Neural crest cell (in vitro differentiated cells): Measurements from ENCODE around the gene ABHD2. TPM values are rescaled to one million over a fixed set of nuclear protein-coding genes. Genes with fewer than 3 reads are reported as not detected.

Experiments
- DNase-seq: peaks from one replicate; pipeline ENCODE4 v3.0.0; 2021; ENCODE audit warnings: low read depth, mixed read lengths, low spot score
- H3K27ac Mint-ChIP-seq: one replicate; pipeline ENCODE4 v1.8.0; 2021; ENCODE audit warnings: mild to moderate bottlenecking, mixed read lengths; ENCODE audit not compliant: unreplicated experiment
- H3K27me3 Mint-ChIP-seq: 2 replicates; pipeline ENCODE4 v1.8.0; 2021; ENCODE audit warnings: low read depth, mild to moderate bottlenecking, mixed read lengths
- H3K36me3 Mint-ChIP-seq: 2 replicates; pipeline ENCODE4 v1.8.0; 2021; ENCODE audit warnings: low read depth, mild to moderate bottlenecking, mixed read lengths
- H3K4me1 Mint-ChIP-seq: 2 replicates; pipeline ENCODE4 v1.8.0; 2021; ENCODE audit warnings: mixed read lengths
- H3K4me3 Mint-ChIP-seq: one replicate; pipeline ENCODE4 v1.8.0; 2021; ENCODE audit warnings: mild to moderate bottlenecking, mixed read lengths
- H3K9me3 Mint-ChIP-seq: 2 replicates; pipeline ENCODE4 v1.8.0; 2021; ENCODE audit warnings: mixed read lengths
- total RNA-seq: library from RNA; stranded (reverse); gene quantifications from 2 replicates; pipeline ENCODE4 v1.2.1, GENCODE V29; 2021
- TF ChIP-seq, protein P1 (sequence below): fragments of 200-600 bp; sonication (generic); conservative IDR thresholded peaks from 2 replicates; pipeline ENCODE4 v1.5.0; 2021; ENCODE audit warnings: antibody characterized with exemption, mild to moderate bottlenecking

Gene ABHD2
- total RNA-seq, 1 donor from 2014 or later: 31.0 TPM

- Mint-ChIP-seq H3K36me3 (peaks cover 3% of the 10 kb centered on the region), H3K9me3 (no peaks in the 10 kb centered on the region), H3K27ac (peak overlapping the region; percentile 95), H3K4me1 (peaks cover 69% of the 10 kb centered on the region), H3K4me3 (peak overlapping the region; percentile 48), H3K27me3 (no peaks in the 10 kb centered on the region)
- TF ChIP-seq, protein P1, sequence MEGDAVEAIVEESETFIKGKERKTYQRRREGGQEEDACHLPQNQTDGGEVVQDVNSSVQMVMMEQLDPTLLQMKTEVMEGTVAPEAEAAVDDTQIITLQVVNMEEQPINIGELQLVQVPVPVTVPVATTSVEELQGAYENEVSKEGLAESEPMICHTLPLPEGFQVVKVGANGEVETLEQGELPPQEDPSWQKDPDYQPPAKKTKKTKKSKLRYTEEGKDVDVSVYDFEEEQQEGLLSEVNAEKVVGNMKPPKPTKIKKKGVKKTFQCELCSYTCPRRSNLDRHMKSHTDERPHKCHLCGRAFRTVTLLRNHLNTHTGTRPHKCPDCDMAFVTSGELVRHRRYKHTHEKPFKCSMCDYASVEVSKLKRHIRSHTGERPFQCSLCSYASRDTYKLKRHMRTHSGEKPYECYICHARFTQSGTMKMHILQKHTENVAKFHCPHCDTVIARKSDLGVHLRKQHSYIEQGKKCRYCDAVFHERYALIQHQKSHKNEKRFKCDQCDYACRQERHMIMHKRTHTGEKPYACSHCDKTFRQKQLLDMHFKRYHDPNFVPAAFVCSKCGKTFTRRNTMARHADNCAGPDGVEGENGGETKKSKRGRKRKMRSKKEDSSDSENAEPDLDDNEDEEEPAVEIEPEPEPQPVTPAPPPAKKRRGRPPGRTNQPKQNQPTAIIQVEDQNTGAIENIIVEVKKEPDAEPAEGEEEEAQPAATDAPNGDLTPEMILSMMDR: no peak
- peak; percentile 20 for DNase-seq
These were observed 110.7 kb downstream of the ABHD2 start for GRCh38 chr15:89198934-89199333.

DNA sequence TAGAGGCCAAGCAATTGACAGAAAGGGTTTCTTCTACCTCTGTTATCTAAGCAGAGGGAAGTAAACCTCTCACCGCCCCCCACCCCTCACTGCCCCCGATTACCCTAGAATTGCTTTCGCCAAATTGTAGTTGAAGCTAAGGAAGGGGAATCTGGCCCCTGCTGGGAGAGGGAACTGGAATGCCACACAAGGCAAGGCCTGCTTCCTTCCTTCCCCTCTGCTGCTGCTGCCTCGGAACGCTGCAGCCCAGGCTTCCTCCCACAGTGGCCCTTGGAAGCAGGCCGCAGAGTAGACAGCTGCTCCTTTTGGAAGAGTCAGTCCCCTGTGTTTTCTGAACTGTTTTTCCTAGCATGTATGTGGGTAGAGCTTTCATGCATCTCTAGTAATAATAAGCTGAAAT, 111.5 kb downstream of the ABHD2 start:
- Mint-ChIP-seq H3K4me3 (peak overlapping the region; percentile 48), H3K36me3 (peaks cover 3% of the 10 kb centered on the region), H3K9me3 (no peaks in the 10 kb centered on the region), H3K4me1 (peaks cover 69% of the 10 kb centered on the region), H3K27ac (peak overlapping the region; percentile 95), H3K27me3 (no peaks in the 10 kb centered on the region)
- TF ChIP-seq, protein P1: no peak
- DNase-seq: no peak

- no peak for DNase-seq
- peaks cover 69% of the 10 kb centered on the region for H3K4me1 Mint-ChIP-seq
These were observed 111.9 kb downstream of the ABHD2 start for GRCh38 chr15:89200182-89200581.

DNA sequence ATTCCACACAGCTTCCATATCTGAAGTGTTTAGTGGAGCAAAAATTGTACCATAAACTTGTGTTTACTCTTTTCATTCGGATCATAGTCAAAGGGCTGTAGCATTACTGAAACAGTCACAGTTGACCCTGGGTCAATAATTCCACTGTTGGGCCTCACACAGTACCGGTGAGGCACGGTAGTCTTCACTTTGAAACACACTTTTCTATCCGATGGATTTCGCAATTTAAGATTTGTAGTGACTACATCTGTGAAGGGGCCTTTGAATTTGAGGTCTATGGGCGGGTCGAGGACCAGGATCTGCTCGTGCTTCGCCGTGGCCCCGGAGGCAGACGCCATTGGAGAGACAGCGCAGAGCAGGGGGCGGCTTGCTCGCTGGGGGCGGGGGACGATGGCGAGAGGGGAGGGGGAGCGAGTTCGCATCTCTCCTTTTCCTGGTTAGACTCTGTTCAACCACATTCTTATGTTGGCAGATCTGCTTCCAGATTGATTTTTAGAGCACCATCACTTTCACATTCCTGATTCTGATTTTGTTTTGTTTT, 113.3 kb downstream of the ABHD2 start:
- Mint-ChIP-seq H3K9me3 (no peaks in the 10 kb centered on the region), H3K27ac (no peak overlapping the region), H3K4me3 (no peak overlapping the region), H3K4me1 (peaks cover 56% of the 10 kb centered on the region), H3K27me3 (no peaks in the 10 kb centered on the region), H3K36me3 (no peaks in the 10 kb centered on the region)
- no peak for DNase-seq
- TF ChIP-seq, protein P1: no peak

More at GRCh38 chr15:89200182-89200581, 111.9 kb downstream of the ABHD2 start:
- TF ChIP-seq, protein P1: no peak
- Mint-ChIP-seq H3K4me3 (no peak overlapping the region), H3K27ac (peak overlapping the region; percentile 58), H3K9me3 (no peaks in the 10 kb centered on the region), H3K27me3 (no peaks in the 10 kb centered on the region), H3K36me3 (peaks cover 3% of the 10 kb centered on the region)

- Mint-ChIP-seq H3K27ac (no peak overlapping the region), H3K9me3 (no peaks in the 10 kb centered on the region), H3K27me3 (no peaks in the 10 kb centered on the region), H3K4me1 (peaks cover 40% of the 10 kb centered on the region), H3K36me3 (no peaks in the 10 kb centered on the region), H3K4me3 (no peak overlapping the region)
- TF ChIP-seq, protein P1: no peak
- no peak for DNase-seq
These were observed 115.5 kb downstream of the ABHD2 start for GRCh38 chr15:89203705-89204273.
